ENCODE measurements around the gene PDZD4.

Gene PDZD4

GRCh38 chrX:153867139-153867538 lies 36.8 kb upstream of the PDZD4 start:
- DNase-seq, result no peak

- DNase-seq, result no peak
Observed at GRCh38 chrX:153866302-153867019, 36.1 kb upstream of the PDZD4 start.

- no peak for DNase-seq
Observed at GRCh38 chrX:153865685-153866084, 35.3 kb upstream of the PDZD4 start.

- no peak for DNase-seq
Observed at GRCh38 chrX:153865321-153865580, 34.9 kb upstream of the PDZD4 start.

- no peak for DNase-seq
Observed at GRCh38 chrX:153864561-153865320, 34.4 kb upstream of the PDZD4 start.

GRCh38 chrX:153864101-153864500 lies 33.8 kb upstream of the PDZD4 start:
- no peak for DNase-seq

- DNase-seq, result no peak
Observed at GRCh38 chrX:153863251-153863991, 33.1 kb upstream of the PDZD4 start.

GRCh38 chrX:153862369-153863250 lies 32.3 kb upstream of the PDZD4 start:
- no peak for DNase-seq

GRCh38 chrX:153861733-153862310 lies 31.5 kb upstream of the PDZD4 start:
- DNase-seq, result no peak

GRCh38 chrX:153861151-153861550 lies 30.8 kb upstream of the PDZD4 start:
- DNase-seq, result no peak

- DNase-seq, result no peak
Observed at GRCh38 chrX:153857348-153857903, 27.1 kb upstream of the PDZD4 start.

- DNase-seq, result no peak
Observed at GRCh38 chrX:153854702-153855101, 24.4 kb upstream of the PDZD4 start.

GRCh38 chrX:153853902-153854267 lies 23.5 kb upstream of the PDZD4 start:
- no peak for DNase-seq

- DNase-seq, result no peak
Observed at GRCh38 chrX:153853180-153853901, 23.0 kb upstream of the PDZD4 start.

- no peak for DNase-seq
Observed at GRCh38 chrX:153851981-153852380, 21.6 kb upstream of the PDZD4 start.

- no peak for DNase-seq
Observed at GRCh38 chrX:153848325-153848724, 18.0 kb upstream of the PDZD4 start.

GRCh38 chrX:153845842-153846241 lies 15.5 kb upstream of the PDZD4 start:
- no peak for DNase-seq

GRCh38 chrX:153845195-153845594 lies 14.9 kb upstream of the PDZD4 start:
- DNase-seq, result no peak

GRCh38 chrX:153844509-153845082 lies 14.3 kb upstream of the PDZD4 start:
- DNase-seq, result no peak

- DNase-seq, result no peak
Observed at GRCh38 chrX:153836921-153837320, 6.6 kb upstream of the PDZD4 start.

- DNase-seq, result no peak
Observed at GRCh38 chrX:153832728-153833127, 2.4 kb upstream of the PDZD4 start.
